ENCODE measurements around the gene IRF2. TPM values are rescaled to one million over a fixed set of nuclear protein-coding genes. Genes with fewer than 3 reads are reported as not detected.
"Not testable (repeated sequence)": the region's sequence is repeated elsewhere in the genome, so short reads cannot be mapped to it uniquely, and the experiment has no call there.

Gene IRF2
- total RNA-seq, 3 donors from 2014 or later, result 39.3 to 59.8 (median 53.5) TPM

GRCh38 chr4:184348311-184349233 is 125.8 kb downstream of the IRF2 start:
- no peaks in the 10 kb centered on the region for H3K9me3 ChIP-seq
- H3K4me3 ChIP-seq, result no peak overlapping the region
- no peaks in the 10 kb centered on the region for H3K36me3 ChIP-seq (ENCODE audit: low read depth)
- peaks cover 45% of the 10 kb centered on the region for H3K4me1 ChIP-seq (ENCODE audit: low read depth)
- ATAC-seq, result peak; percentile 82
- TF ChIP-seq, protein P1, sequence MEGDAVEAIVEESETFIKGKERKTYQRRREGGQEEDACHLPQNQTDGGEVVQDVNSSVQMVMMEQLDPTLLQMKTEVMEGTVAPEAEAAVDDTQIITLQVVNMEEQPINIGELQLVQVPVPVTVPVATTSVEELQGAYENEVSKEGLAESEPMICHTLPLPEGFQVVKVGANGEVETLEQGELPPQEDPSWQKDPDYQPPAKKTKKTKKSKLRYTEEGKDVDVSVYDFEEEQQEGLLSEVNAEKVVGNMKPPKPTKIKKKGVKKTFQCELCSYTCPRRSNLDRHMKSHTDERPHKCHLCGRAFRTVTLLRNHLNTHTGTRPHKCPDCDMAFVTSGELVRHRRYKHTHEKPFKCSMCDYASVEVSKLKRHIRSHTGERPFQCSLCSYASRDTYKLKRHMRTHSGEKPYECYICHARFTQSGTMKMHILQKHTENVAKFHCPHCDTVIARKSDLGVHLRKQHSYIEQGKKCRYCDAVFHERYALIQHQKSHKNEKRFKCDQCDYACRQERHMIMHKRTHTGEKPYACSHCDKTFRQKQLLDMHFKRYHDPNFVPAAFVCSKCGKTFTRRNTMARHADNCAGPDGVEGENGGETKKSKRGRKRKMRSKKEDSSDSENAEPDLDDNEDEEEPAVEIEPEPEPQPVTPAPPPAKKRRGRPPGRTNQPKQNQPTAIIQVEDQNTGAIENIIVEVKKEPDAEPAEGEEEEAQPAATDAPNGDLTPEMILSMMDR (IDR thresholded peaks at IDR 0.05), result no peak
- intact Hi-C loops (cut with DNase I, micrococcal nuclease), result loop anchor here in 1 of 2 donors (10.0 kb wide), 1 partner anchor 64 kb away; no protein-coding TSS in a partner anchor
- DNase-seq, result peak; percentile 76 to 88 (median 78)

DNA sequence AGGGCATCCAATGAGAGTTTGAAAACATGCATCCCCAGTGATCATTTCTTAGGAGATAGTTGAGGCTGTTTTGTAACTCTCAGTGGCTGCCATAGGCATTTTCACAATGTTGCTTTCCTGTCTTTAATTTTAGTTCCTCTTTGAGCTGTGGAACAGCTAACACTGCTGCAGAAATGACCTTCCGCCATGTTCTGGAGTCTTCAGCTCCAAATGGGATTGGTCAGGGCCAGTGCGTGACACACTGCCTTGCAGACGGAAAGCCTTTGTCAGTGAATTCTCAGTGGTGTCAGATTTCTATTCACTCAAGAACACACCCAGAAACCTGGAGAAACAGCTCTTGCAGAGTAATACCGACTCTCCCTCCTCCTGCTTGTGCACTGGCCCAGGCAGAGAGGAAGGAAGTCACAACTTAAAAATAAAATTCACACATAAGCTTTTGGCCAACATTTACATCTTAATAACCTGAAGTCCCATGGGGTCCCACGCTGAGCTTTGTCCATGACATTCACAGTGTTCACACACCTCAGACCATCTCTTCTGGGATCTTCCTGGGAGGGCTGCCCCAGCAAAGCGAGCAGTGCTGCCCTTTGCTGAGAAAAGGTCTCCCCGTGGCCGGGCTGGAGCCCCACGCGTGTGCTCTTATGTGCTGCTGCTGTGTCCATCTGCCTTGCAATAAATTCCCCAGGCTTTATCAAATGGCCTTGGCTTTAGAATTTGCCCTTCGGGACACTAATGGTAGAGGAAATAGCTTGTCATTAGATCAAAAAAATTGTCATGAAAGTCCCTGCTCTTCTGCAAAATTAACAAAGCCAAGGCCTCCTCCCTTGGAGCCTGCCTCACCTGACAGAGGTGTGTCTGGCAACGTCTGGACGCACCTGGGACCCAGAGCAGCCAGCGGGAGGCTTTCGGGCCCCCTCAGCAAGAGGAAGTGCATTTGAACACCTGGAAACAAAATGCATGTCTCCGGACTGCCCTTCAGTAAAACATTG is 126.8 kb downstream of the IRF2 start:
- intact Hi-C loops (cut with DNase I, micrococcal nuclease), result loop anchor here in 1 of 2 donors (10.0 kb wide), 1 partner anchor 63 kb away; no protein-coding TSS in a partner anchor
- peak; percentile 66 to 80 (median 73) for DNase-seq
- no peaks in the 10 kb centered on the region for H3K9me3 ChIP-seq
- TF ChIP-seq, protein P1 (IDR thresholded peaks at IDR 0.05), result no peak
- peaks cover 45% of the 10 kb centered on the region for H3K4me1 ChIP-seq (ENCODE audit: low read depth)
- no peaks in the 10 kb centered on the region for H3K36me3 ChIP-seq (ENCODE audit: low read depth)
- H3K4me3 ChIP-seq, result no peak overlapping the region
- ATAC-seq, result peak; percentile 59

DNA sequence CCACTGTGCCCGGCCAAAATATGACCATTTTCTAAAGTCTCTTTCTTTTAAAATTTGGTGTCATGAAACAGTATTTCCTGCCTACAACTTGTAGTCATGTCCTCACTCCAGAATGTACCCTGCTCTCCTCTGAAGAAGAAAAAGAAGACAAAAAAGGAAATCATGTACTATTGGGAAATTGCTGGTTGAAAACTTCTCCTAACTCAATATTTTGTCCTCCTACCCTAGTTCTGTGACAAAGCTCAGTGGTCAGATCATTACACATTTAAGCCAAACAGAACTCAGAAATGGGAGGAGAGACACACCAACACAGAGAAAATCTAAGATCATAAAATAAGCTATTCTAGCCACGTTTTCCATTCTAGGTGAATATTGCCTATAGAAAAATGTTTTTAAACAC is 127.7 kb downstream of the IRF2 start:
- intact Hi-C loops (cut with DNase I, micrococcal nuclease), result loop anchor here in 1 of 2 donors (10.0 kb wide), 1 partner anchor 62 kb away; no protein-coding TSS in a partner anchor
- H3K9me3 ChIP-seq, result no peaks in the 10 kb centered on the region
- peaks cover 45% of the 10 kb centered on the region for H3K4me1 ChIP-seq (ENCODE audit: low read depth)
- DNase-seq, result no peak
- no peak overlapping the region for H3K4me3 ChIP-seq
- TF ChIP-seq, protein P1 (IDR thresholded peaks at IDR 0.05), result no peak
- no peak for ATAC-seq
- H3K36me3 ChIP-seq (ENCODE audit: low read depth), result no peaks in the 10 kb centered on the region

DNA sequence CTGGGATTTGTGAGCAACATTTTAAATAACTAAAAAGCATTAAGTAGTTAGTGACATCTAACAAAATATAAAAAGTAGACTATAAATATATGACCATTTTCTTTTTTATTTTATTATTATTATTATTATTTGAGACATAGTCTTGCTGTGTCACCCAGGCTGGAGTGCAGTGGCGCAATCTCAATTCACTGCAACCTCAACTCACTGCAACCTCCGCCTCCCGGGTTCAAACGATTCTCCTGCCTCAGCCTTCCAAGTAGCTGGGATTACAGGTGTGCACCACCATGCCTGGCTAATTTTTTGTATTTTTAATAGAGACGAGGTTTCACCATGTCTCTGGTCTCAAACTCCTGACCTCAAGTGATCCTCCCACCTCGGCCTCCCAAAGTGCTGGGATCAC is 128.1 kb downstream of the IRF2 start:
- not testable (repeated sequence) for H3K4me3 ChIP-seq; DNase-seq; H3K36me3 ChIP-seq (ENCODE audit: low read depth); ATAC-seq; H3K9me3 ChIP-seq
- intact Hi-C loops (cut with DNase I, micrococcal nuclease), result loop anchor here in 1 of 2 donors (10.0 kb wide), 1 partner anchor 61 kb away; no protein-coding TSS in a partner anchor
- H3K4me1 ChIP-seq (ENCODE audit: low read depth), result peaks cover 45% of the 10 kb centered on the region

DNA sequence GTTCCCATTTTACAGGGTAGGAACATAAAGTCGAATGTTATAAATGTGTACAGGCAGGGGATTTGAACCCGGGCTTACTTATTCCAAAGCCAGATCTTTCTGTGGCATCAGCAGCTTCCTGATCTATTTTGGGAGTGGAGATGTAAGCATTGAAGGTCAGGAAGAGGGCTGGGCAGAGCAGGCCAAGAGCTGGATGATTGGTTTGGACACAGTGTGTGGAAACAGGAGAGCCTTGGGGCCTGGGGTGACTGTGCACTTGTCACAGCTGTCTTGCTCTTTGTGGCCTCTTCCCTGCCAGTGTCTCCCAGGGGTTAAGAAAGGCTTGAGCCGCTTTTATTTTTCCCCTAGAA is 128.8 kb downstream of the IRF2 start:
- Histone ChIP-seq H3K4me3 (no peak overlapping the region), H3K4me1 (ENCODE audit: low read depth) (peaks cover 45% of the 10 kb centered on the region), H3K36me3 (ENCODE audit: low read depth) (no peaks in the 10 kb centered on the region), H3K9me3 (no peaks in the 10 kb centered on the region)
- TF ChIP-seq, protein P1 (IDR thresholded peaks at IDR 0.05), result no peak
- ATAC-seq (no peak), DNase-seq (peak in 1 of 3 donors; percentile 47)
- intact Hi-C loops (cut with DNase I, micrococcal nuclease), result loop anchor here in 1 of 2 donors (10.0 kb wide), 1 partner anchor 61 kb away; no protein-coding TSS in a partner anchor
